Sigmoid colon (tissue), 4 donors: Measurements from ENCODE around the gene SUPT3H.

Experiments used
- EP300 ChIP-seq, 4 donors: sonication (generic); formaldehyde crosslinking; IDR thresholded peaks; one replicate each; pipeline ENCODE4 v1.6.1; 2017; ENCODE audit warnings: antibody characterized with exemption in 4 of 4
- POLR2AphosphoS5 ChIP-seq, 4 donors: sonication (generic); formaldehyde crosslinking; IDR thresholded peaks; one replicate each; pipeline ENCODE4 v1.6.1; 2017; ENCODE audit warnings: antibody characterized with exemption in 4 of 4
- TF ChIP-seq, protein P1 (sequence below), 4 experiments: fragments of 450-650 bp in 3 of 4; fragments of 200-600 bp in 1 of 4; IDR thresholded peaks; one replicate each; pipeline ENCODE4 v1.5.1; 2016 to 2019; ENCODE audit warnings: antibody characterized with exemption in 4 of 4, mild to moderate bottlenecking in 3 of 4, moderate library complexity in 2 of 4

DNA sequence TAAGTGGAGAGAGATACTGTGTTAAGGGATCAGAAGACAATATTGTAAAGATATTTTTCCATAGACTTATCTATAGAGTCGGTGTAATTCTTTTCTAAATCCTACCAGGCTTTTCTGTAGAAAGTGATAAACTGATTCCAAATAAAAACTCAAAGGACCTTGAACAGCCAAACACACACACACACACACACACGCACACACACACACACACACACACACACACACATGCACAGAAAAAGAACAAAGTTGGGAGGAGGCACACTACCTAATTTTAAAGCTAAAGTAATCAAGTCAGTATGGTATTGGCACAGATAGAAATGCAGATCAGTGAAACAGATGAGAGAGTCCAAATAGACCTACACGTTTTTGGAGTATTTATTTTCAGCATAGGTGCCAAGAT, 534.0 kb downstream of the SUPT3H start:
- TF ChIP-seq, protein P1, sequence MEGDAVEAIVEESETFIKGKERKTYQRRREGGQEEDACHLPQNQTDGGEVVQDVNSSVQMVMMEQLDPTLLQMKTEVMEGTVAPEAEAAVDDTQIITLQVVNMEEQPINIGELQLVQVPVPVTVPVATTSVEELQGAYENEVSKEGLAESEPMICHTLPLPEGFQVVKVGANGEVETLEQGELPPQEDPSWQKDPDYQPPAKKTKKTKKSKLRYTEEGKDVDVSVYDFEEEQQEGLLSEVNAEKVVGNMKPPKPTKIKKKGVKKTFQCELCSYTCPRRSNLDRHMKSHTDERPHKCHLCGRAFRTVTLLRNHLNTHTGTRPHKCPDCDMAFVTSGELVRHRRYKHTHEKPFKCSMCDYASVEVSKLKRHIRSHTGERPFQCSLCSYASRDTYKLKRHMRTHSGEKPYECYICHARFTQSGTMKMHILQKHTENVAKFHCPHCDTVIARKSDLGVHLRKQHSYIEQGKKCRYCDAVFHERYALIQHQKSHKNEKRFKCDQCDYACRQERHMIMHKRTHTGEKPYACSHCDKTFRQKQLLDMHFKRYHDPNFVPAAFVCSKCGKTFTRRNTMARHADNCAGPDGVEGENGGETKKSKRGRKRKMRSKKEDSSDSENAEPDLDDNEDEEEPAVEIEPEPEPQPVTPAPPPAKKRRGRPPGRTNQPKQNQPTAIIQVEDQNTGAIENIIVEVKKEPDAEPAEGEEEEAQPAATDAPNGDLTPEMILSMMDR (IDR thresholded peaks at IDR 0.05) = no peak
- TF ChIP-seq POLR2AphosphoS5 (IDR thresholded peaks at IDR 0.05) (no peak), EP300 (IDR thresholded peaks at IDR 0.05) (no peak)
